Gastroesophageal sphincter (tissue), 4 donors: ENCODE results near the gene RALGPS1. TPM values are rescaled to one million over a fixed set of nuclear protein-coding genes. Genes with fewer than 3 reads are reported as not detected.

ENCODE experiments used
- ATAC-seq: fragments of 150-250 bp; one replicate; pipeline ENCODE4 v1.9.1; 2016; ENCODE audit warnings: mild to moderate bottlenecking, moderate library complexity
- H3K27ac ChIP-seq, 4 donors: fragments of 200-600 bp; sonication (generic) in 3 of 4; 1 replicate in 3 of 4; 2 replicates in 1 of 4; pipeline ENCODE4 v1.5.1; 2016 to 2019
- H3K27me3 ChIP-seq: fragments of 200-600 bp; sonication (generic); one replicate; pipeline ENCODE4 v1.5.1; 2019
- H3K36me3 ChIP-seq, 2 donors: fragments of 200-600 bp; sonication (generic); one replicate each; pipeline ENCODE4 v1.5.1; 2019; ENCODE audit warnings: control low read depth in 1 of 2
- H3K4me1 ChIP-seq, 3 donors: fragments of 200-600 bp; sonication (generic); 1 replicate in 2 of 3; 2 replicates in 1 of 3; pipeline ENCODE4 v1.5.1; 2016 to 2019; ENCODE audit warnings: control low read depth in 2 of 3
- H3K4me3 ChIP-seq, 2 donors: fragments of 200-600 bp; sonication (generic); one replicate each; pipeline ENCODE4 v1.5.1; 2019; ENCODE audit warnings: mild to moderate bottlenecking in 1 of 2, moderate library complexity in 1 of 2
- H3K9me3 ChIP-seq, 3 donors: fragments of 200-600 bp; sonication (generic); one replicate each; pipeline ENCODE4 v1.5.1; 2017 to 2019; ENCODE audit warnings: control low read depth in 2 of 3
- CTCF ChIP-seq, 4 experiments: fragments of 200-600 bp in 2 of 4; fragments of 450-650 bp in 2 of 4; sonication (generic) in 1 of 4; IDR thresholded peaks; one replicate each; pipeline ENCODE4 v1.5.1; 2017 to 2019; ENCODE audit warnings: antibody characterized with exemption in 4 of 4, mild to moderate bottlenecking in 2 of 4, moderate library complexity in 2 of 4
- EP300 ChIP-seq: sonication (generic); formaldehyde crosslinking; IDR thresholded peaks from one replicate; pipeline ENCODE4 v1.6.1; 2017; ENCODE audit warnings: antibody characterized with exemption, mild to moderate bottlenecking
- POLR2A ChIP-seq, 2 donors: fragments of 450-650 bp; IDR thresholded peaks; one replicate each; pipeline ENCODE4 v1.6.1; 2017; ENCODE audit warnings: antibody characterized with exemption in 2 of 2, mild to moderate bottlenecking in 2 of 2, moderate library complexity in 1 of 2
- POLR2AphosphoS5 ChIP-seq: sonication (generic); formaldehyde crosslinking; IDR thresholded peaks from one replicate; pipeline ENCODE4 v1.6.1; 2017; ENCODE audit warnings: antibody characterized with exemption
- WGBS, 2 donors: methylation state at CpG; one replicate each; pipeline ENCODE4 v1.1.5; 2018; ENCODE audit warnings: low coverage in 1 of 2; 5-methylcytosine and 5-hydroxymethylcytosine counted together
- total RNA-seq, 4 donors: library from RNA; depleted of rRNA; stranded (reverse); fragments of >200 nt; gene quantifications; one replicate each; pipeline ENCODE4 v1.1.0, GENCODE V29; 2016

The RALGPS1 gene
- total RNA-seq, 4 donors from 2014 or later = 5.9 to 17.4 (median 11.3) TPM

GRCh38 chr9:127258606-127259471 is 344.3 kb downstream of the RALGPS1 start:
- peak overlapping the region in 1 of 4 donors; percentile 23 for H3K27ac ChIP-seq
- H3K27me3 ChIP-seq = no peaks in the 10 kb centered on the region
- 62 to 76% methylated on average over 4 to 7 of the region's 7 CpGs for WGBS, 2 donors
- no peaks in the 10 kb centered on the region for H3K9me3 ChIP-seq
- no peaks in the 10 kb centered on the region for H3K36me3 ChIP-seq
- TF ChIP-seq CTCF (IDR thresholded peaks at IDR 0.05) (no peak), POLR2AphosphoS5 (no peak), POLR2A (IDR thresholded peaks at IDR 0.05) (no peak), EP300 (no peak)
- peaks cover 0 to 19% (median 4%) of the 10 kb centered on the region in 3 donors for H3K4me1 ChIP-seq
- no peak for ATAC-seq
- no peak overlapping the region for H3K4me3 ChIP-seq

- Histone ChIP-seq H3K9me3 (no peaks in the 10 kb centered on the region), H3K4me1 (peaks cover 5 to 38% (median 9%) of the 10 kb centered on the region in 3 donors), H3K36me3 (no peaks in the 10 kb centered on the region), H3K4me3 (no peak overlapping the region), H3K27ac (peak overlapping the region in 2 of 4 donors; percentile 15 to 53), H3K27me3 (no peaks in the 10 kb centered on the region)
- no peak for ATAC-seq
- TF ChIP-seq POLR2AphosphoS5 (no peak), EP300 (no peak), POLR2A (IDR thresholded peaks at IDR 0.05) (no peak), CTCF (IDR thresholded peaks at IDR 0.05) (no peak)
Observed at GRCh38 chr9:127262602-127263001, 348.0 kb downstream of the RALGPS1 start.

GRCh38 chr9:127263237-127263636 is 348.7 kb downstream of the RALGPS1 start:
- H3K4me1 ChIP-seq = peaks cover 5 to 40% (median 9%) of the 10 kb centered on the region in 3 donors
- ATAC-seq = no peak
- H3K27ac ChIP-seq = peak overlapping the region in 2 of 4 donors; percentile 15 to 53
- TF ChIP-seq EP300 (no peak), POLR2A (IDR thresholded peaks at IDR 0.05) (no peak), CTCF (IDR thresholded peaks at IDR 0.05) (no peak), POLR2AphosphoS5 (no peak)
- H3K9me3 ChIP-seq = no peaks in the 10 kb centered on the region
- no peaks in the 10 kb centered on the region for H3K27me3 ChIP-seq
- H3K36me3 ChIP-seq = no peaks in the 10 kb centered on the region
- WGBS, 2 donors = 73 to 85% methylated on average over 5 to 8 of the region's 9 CpGs
- no peak overlapping the region for H3K4me3 ChIP-seq

- no peaks in the 10 kb centered on the region for H3K9me3 ChIP-seq
- no peaks in the 10 kb centered on the region for H3K27me3 ChIP-seq
Observed at GRCh38 chr9:127263664-127264063, 349.1 kb downstream of the RALGPS1 start.

GRCh38 chr9:127264462-127265219 is 350.1 kb downstream of the RALGPS1 start, which contains the start of gene GARNL3:
TSS of gene GARNL3 (plus strand) at chr9:127264774. CDS start at chr9:127264878, 104 bp downstream.
- TF ChIP-seq EP300 (no peak), POLR2A (IDR thresholded peaks at IDR 0.05) (no peak), CTCF (IDR thresholded peaks at IDR 0.05) (no peak), POLR2AphosphoS5 (no peak)
- peaks cover 5 to 43% (median 9%) of the 10 kb centered on the region in 3 donors for H3K4me1 ChIP-seq
- ATAC-seq = no peak
- WGBS, 2 donors = 19 to 31% methylated on average over 8 of the region's 8 CpGs
- H3K36me3 ChIP-seq = no peaks in the 10 kb centered on the region
- no peaks in the 10 kb centered on the region for H3K9me3 ChIP-seq
- no peaks in the 10 kb centered on the region for H3K27me3 ChIP-seq
- H3K27ac ChIP-seq = peak within 1 kb of the TSS in 1 of 4 donors; percentile 12
- no peak within 1 kb of the TSS for H3K4me3 ChIP-seq

More at GRCh38 chr9:127263664-127264063, 349.1 kb downstream of the RALGPS1 start:
- H3K4me1 ChIP-seq = peaks cover 5 to 43% (median 9%) of the 10 kb centered on the region in 3 donors
- H3K4me3 ChIP-seq = no peak overlapping the region
- no peak for ATAC-seq
- TF ChIP-seq EP300 (no peak), POLR2AphosphoS5 (peak; percentile 8)
- no peak overlapping the region for H3K27ac ChIP-seq
- H3K36me3 ChIP-seq = no peaks in the 10 kb centered on the region
